ENCODE measurements around the gene TOP2B.

Gene TOP2B, protein sequence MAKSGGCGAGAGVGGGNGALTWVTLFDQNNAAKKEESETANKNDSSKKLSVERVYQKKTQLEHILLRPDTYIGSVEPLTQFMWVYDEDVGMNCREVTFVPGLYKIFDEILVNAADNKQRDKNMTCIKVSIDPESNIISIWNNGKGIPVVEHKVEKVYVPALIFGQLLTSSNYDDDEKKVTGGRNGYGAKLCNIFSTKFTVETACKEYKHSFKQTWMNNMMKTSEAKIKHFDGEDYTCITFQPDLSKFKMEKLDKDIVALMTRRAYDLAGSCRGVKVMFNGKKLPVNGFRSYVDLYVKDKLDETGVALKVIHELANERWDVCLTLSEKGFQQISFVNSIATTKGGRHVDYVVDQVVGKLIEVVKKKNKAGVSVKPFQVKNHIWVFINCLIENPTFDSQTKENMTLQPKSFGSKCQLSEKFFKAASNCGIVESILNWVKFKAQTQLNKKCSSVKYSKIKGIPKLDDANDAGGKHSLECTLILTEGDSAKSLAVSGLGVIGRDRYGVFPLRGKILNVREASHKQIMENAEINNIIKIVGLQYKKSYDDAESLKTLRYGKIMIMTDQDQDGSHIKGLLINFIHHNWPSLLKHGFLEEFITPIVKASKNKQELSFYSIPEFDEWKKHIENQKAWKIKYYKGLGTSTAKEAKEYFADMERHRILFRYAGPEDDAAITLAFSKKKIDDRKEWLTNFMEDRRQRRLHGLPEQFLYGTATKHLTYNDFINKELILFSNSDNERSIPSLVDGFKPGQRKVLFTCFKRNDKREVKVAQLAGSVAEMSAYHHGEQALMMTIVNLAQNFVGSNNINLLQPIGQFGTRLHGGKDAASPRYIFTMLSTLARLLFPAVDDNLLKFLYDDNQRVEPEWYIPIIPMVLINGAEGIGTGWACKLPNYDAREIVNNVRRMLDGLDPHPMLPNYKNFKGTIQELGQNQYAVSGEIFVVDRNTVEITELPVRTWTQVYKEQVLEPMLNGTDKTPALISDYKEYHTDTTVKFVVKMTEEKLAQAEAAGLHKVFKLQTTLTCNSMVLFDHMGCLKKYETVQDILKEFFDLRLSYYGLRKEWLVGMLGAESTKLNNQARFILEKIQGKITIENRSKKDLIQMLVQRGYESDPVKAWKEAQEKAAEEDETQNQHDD (N-terminal part only)

DNA sequence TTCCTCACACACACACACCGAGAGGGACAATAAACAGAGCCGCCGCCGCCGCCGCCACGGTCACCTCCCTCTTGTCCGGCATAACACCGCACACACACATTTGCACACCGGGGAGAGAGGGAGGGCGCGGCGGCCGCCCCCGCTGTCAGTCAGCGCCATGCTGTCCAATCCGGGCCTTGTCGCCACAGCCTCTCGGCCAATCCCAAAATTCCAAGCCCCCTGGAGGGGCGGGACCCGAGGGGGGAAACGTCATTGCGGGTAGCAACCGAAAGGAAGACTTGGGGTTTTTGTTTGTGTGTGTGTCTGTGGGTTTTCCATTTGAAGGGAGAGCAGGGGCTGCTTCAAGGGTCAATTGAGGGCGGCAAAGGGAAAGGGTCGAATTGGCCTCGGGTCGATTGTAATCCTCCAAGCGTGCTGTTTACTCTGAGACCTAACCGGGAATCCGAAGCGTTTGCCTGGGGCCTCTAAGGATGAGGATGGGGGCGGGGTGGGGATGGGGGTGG, at the start of gene TOP2B:
Gene TOP2B (minus strand): TSS at position 96 of the 503 bp plus-strand sequence. CDS start 610 bp downstream, outside the sequence.
- DNase-seq: peak; percentile 86

DNA sequence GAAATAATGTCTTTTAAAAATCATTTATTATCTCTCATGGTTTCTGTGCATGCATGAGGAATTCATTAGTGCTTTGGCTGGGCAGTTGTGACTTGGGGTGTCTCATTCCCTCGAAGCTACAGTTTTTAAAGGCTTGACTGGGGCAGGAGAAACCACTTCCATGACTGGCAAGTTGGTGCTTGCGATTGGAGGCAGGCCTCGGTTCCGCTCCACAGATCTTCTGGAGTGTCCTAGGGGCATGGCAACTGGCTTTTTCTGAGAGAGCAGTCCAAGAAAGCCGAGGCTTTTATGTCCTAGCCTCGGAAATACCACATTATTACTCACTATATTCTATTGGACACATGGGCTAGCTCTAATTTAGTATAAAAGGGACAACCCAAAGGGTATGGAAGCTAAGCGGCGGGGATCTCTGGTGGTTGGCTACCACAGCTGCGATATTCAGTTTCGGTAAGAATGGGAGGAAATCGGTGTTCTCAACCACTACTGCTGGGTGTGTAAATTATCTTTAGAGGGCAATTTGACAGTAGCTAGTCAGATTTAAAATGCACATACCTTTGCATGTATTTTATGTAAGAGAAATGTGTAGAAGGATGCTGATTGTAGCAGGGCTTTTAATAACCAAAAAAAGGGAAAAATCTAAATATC, 48.8 kb upstream of the TOP2B start:
- no peak for DNase-seq

DNA sequence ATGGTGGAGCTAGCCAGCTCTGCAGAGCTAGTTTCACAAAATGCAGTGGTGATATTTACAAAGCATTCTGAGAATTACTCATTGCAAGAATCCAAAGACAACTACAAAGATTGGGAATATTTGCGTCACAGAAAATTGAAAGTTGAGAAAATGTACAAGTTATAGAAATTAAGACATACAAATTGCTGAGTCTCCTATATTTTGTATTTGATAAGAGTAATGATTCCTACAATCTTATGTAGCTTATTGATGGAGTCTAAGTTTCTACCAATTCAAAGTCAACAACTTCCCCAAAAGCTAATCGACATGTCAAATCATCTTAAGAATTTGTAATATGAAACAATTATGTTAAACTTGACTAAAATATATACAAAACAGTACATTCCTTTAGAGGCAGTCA, 46.4 kb upstream of the TOP2B start:
- no peak for DNase-seq

DNA sequence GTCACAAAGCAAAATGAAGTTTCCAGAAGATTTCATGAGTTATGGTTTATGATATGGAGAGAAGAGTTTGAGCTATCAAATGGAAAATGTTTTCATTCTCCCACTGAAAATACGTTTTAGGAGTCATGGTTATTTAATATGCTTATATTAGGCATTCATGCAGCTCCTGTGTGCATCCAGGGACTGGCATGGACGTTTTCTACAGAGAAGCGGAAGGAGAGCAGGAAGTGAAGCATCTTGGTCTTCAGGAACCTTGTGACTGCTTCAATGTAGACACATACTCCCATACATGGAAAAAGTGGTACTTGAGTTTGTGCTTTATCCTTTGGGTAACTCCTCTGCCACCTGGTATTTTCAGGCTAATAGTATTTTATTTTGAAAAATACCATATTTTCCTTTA, 43.3 kb upstream of the TOP2B start:
- DNase-seq: no peak

DNA sequence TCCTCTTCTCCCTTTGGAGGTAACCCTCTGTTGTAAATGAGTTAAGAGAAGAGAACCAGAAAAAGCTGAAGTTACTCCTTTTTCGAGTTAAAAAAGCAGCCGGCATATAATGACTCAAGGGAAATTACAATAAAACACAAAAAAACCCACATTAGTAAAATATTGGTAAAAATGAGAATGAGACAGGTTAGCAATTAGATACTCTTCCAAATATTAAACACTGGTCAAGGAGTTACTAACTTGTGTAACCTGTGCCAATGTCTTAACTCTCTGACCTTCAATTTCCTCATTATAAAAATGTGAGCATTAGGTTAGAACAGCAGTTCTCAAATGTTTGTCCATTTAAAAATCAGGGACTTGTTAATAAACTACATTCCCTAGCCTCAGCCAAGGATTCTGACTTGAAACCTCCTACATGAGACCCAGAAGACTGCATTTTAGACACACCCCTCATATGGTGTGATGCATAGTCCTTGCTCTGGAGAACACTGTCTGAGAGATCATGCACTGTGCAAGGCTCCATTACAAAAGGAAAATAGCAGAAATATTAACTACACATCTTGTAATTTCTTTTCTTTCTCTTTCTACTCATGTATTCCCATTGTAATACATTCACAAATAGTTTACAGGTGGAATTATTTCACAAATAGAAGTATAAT, 42.7 kb upstream of the TOP2B start:
- DNase-seq: no peak

DNA sequence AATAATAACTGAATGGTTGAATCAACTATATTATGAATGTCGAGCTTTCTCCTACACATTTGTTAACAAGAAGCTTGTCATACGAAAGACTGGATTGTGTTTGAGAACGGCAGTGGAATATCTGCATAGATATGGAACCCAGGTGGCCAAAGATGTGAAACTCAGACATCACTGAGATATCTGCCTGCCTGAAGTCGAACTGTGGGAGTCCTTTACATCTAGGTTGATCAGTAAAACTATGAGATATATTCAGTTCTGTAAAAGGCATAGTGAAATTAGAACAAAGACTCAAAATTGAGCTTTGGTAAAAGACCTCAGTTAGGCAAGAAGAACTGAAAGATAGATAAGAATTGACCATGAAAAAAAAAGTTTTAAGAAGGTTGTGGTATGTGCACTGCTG, 41.5 kb upstream of the TOP2B start:
- no peak for DNase-seq

DNA sequence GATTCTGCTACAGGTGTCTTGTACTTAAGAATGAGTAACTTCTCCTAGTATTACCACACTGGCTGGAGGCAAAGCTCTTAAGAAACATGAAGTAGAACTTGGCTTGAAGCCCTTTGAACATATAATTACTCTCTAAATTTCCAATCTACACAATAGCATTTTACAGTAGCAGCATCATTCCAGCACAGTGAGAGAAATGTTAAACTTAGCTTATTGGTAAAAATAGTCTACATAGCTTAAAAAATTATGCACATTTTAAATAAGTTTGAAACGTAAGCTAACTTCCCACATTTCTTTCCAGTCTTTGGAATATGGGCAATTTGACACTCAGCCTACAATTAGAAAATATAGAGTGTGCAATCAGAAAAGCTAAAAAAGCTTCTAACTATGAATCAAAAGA, 32.8 kb upstream of the TOP2B start:
- no peak for DNase-seq

DNA sequence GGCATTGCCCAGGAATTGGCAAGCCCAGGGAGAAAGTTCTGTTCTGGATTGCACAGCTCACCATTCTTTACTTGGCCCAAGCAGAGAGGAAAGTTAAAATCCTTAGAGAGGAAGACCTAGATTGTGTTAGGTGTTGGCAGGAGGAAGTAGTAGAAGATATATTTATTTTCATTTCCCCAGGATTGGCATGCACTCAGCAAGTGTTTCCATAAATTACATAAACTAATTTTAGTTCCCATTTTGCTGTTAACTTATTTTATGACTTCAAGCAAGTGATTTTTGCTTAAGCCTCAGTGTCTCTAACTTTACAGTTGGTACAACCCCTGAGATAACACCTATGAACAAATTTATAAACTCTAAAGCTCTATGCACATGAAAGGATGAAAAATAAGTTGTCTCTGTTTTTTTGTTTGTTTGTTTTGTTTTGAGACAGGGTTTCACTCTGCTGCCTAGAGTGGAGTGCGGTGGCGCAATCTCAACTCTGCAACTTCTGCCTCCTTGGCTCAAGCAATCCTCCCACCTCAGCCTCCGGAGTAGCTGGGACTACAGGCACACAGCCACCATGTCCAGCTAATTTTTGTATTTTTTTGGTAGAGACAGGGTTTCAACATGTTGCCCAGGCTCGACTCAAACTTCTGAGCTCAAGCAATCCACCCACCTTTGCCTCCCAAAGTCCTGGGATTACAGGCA, 31.2 kb upstream of the TOP2B start:
- no peak for DNase-seq

DNA sequence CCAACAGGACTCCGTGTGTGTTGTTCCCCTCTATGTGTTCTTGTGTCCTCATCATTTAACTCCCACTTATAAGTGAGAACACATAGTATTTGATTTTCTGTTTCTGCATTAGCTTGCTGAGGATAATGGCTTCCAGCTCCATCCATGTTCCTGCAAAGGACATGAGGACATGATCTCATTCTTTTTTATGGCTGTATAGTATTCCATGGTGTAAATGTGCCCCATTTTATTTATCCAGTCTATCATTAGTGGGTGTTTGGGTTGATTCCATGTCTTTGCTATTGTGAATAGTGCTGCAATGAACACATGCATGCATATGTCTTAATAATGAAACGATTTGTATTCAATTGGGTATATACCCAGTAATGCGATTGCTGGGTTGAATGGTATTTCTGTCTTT, 28.5 kb upstream of the TOP2B start:
- DNase-seq: no peak

DNA sequence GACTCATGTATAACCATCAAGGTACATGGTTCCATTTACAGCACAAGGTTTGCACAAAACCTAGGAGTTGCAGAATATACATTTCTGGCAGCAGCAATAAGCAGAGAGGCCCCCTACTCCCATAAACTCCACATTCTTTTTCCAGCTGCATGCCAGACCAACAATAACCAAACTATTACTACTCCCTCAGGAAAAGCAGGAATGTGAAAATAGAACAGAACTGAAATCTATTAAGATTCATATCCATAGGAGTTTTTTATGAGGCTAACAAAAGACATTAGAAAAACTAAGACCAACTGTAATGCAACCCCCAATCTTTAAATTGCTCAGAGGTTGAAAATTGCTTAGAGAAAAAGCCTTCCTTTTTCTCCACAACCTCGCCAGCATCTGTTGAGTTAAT, 27.6 kb upstream of the TOP2B start:
- no peak for DNase-seq

DNA sequence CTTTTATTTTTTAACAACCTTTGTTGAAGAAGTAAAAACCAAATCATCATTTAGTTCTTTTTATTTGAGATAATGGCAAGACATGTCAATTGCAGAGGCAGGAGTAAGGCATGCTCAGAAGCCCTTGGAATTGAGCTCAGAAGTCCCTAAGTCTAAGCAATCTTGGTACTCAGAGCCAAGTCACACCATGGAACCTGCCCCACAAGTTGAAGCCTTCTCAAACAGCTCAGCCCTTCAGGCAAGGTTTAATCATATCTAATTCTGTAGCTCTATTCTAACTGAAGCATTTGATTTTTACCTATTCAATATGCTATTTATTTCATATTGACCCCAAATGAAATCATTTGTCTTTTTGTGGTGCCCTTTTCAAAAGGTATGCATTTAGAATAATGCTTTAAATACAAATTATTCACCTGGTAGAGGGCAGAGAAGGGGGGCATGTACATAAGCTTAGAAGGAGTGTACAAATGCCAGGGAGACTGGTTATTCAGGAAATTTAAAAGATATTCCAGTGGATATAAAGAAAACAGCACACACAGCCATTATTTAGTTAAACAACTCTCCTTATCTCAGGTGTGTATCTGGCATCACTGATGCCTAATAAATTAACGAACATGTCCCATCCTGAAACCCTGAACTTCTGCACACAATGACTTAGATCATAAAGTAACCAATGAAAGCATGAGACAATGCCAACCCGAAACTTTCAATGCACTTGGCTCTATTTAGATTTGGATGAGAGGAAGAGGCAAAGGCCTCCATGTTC, 26.2 kb upstream of the TOP2B start:
- DNase-seq: no peak

DNA sequence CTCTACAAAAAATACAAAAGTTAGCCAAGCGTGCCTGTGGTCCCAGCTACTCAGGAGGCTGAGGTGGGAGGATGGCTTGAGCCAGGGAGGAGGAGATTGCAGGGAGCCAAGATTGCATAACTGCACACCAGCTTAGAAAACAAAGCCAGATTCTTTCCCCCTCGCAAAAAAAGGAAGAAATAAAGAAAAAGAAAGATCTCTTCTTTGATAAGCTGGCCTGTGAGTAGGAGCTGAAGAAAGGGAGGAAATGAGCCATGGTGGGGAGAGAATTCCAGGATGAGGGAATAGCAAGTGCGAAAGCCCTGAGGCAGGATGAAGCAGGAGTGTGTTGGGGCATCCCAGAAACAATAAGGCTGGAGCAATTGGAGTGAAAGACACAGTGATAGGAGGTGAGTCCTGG, 24.5 kb upstream of the TOP2B start:
- DNase-seq: no peak

DNA sequence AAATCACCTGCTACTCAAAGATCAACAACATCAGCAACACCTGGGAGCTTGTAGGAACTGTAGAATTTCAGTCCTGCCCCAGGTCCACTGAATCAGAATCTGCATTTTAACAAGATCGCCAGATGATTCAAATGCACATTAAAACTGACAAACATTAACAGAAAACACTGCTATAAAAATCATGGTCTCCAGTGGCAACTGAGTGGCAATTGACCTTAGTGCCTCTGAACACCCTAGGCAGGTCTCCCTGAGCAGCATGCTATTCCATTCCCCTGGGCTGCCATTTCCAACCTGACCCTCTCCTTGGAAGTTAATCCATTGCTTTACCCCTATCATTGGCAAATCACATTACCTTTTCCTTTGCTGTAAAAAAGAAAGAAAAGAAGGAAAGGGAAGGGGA, 23.0 kb upstream of the TOP2B start:
- no peak for DNase-seq

DNA sequence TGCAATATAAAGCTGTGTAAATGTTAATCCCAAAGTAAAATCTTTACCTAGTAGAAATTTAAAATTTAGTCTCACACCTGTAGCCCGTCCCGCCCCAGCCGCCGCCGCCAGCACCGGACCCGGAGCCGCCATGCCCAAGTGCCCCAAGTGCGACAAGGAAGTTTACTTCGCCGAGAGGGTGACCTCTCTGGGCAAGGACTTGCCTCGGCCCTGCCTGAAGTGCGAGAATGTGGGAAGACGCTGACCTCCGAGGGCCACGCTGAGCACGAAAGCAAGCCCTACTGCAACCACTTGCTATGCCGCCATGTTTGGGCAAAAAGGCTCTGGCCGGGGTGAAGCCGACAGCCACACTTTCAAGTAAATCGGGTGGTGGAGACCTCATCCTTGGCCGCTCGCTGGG, 22.1 kb upstream of the TOP2B start:
- no peak for DNase-seq

DNA sequence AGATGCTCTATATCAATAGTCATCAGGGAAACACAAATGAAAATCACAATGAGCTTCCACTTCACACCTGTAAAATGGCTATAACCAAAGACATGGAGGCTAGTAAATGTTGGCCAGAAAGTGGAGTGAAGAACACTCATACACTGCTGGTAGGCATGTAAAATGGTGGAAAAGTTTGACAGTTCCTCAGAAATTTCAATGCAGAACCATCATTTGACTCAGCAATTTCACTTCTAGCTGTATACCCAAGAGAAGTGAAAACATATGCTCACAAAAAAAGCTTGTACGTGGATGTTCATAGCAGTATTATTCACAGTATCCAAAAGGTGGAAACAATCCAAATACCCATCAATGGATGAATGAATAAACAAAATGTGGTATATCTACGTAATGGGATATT, 19.2 kb upstream of the TOP2B start:
- DNase-seq: no peak

DNA sequence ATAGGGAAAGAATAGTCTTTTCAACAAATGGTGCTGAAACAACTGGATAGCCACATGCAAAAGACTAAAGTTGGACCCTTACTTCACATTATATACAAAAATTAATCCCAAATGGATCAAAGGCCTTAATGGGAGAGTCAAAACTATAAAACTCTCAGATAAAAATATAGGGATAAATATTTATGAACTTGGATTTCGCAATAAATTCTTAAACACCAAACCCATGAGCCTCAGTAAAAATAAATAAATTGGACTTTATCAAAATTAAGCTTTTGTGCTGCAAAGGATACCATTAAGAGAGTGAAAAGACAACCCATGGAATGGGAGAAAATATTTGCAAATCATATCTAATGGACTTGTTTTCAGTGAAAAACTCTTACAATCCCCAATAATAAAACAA, 18.7 kb upstream of the TOP2B start:
- DNase-seq: no peak

DNA sequence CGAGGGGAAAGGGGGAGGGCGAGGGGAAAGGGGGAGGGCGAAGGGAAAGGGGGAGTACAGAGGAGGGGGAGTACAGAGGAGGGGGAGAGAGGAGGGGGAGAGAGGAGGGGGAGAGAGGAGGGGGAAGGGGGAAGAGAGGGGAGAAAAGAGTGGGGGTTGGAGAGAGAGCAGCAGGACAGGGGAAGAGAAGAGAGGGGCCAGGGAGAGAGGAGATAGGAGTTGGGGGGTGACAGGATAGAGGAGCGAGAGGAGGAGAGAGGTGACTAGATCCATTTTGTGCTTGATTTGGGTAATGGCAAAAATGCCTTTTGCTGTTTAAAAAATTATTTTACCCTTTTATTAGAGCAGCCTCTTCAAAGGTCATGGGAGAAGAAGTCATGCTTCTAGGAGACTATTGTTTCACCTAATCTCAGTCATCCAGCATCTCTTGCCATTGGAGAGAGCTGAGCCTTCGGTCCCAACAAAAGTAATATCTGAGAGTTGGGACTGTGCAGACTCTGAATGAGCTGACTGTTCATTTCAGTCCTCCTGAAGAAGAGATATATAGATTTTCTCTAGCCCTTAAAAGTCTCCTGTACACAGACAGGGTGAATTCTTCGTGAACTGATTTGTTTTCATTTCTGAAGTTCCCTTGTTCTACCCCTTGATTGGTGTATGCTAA, 15.1 kb upstream of the TOP2B start:
- no peak for DNase-seq

DNA sequence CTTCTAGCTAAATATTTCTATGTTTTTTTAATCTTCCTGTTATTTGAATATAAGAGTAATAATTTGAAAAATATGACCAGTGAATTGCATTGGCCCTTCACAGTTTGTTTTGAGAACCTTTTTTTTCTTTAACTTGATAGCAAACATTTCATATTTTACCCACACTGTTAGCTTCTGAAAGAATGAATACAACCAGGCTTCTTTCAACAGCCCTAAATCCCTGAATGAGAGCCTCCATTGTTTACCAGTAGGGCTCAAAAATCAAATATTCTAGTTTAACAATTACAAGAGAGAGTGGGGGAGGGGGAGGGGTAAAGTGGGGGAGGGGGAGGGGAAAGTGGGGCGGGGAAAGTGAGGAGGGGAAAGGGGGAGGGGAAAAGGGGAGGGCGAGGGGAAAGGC, 14.5 kb upstream of the TOP2B start:
- no peak for DNase-seq

DNA sequence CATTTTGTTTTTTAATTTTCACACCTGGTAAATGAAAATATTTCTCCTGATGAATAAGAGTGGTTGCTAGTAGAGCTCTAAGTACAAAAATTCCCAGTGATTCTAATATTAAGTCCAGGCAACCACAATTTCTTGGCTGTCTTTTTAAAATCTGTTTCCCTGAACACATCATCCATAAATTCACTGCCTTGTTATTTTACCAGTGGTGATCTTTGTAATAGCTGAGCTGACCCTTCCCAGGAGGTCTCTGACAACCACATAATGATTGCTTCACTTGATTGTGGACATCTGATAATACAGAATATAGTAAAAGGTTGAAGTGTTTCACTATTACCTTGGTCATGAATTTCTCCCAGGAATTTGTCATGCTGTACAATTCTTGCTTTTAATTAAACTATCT, 13.9 kb upstream of the TOP2B start:
- DNase-seq: no peak

DNA sequence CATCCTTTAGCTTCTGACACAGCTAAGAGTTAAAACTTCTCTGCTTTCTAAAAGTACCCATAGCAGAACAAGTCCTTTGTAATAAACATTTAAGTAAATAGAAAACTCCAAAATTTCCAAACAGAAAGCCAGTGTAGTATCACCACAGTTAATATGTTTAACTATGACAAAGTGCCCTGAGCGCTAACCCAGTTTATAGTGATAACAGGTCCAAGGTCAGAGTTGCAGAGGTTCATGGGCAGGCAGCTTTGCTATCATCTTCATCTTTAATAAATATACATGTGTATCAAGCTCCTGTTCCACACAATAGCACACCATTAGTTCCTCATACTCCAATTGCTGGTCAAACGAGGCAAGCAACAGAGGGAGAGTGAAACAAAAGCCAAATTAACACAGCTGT, 12.4 kb upstream of the TOP2B start:
- no peak for DNase-seq

All from NK-92 treated with Interleukin-12 subunit alpha and Interleukin-12 subunit beta, amount 100 ng/mL, for 24 hours (cell line).